ENCODE results near the gene TARS1. TPM values are rescaled to one million over a fixed set of nuclear protein-coding genes. Genes with fewer than 3 reads are reported as not detected.

The TARS1 gene
- total RNA-seq, 2 donors from 2014 or later, result 45.8 to 66.6 TPM

DNA sequence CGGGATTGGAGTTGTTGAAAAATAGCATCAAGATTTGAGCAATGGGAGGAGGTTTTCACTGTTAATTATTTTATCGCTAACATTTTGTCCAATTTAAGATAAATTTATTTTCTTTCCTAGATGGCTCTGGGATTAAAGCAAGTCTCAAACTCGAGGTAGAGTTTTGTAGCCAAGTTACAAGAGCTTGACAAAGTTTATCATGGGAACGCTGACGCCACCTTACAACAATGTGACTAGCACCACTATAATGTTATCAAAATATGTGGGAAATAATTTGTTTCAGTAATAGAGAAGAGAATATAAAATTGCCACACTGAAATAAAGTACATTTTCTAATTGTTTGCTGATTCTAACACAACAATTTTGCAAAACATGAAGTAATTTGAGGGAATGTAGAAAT is 19.8 kb upstream of the TARS1 start:
- H3K9me3 ChIP-seq, result no peaks in the 10 kb centered on the region
- H3K36me3 ChIP-seq, result no peaks in the 10 kb centered on the region
- H3K27ac ChIP-seq, result no peak overlapping the region
- H3K27me3 ChIP-seq, result no peaks in the 10 kb centered on the region
- H3K4me1 ChIP-seq, result no peaks in the 10 kb centered on the region
- H3K4me3 ChIP-seq, result no peak overlapping the region
- TF ChIP-seq, protein P1, sequence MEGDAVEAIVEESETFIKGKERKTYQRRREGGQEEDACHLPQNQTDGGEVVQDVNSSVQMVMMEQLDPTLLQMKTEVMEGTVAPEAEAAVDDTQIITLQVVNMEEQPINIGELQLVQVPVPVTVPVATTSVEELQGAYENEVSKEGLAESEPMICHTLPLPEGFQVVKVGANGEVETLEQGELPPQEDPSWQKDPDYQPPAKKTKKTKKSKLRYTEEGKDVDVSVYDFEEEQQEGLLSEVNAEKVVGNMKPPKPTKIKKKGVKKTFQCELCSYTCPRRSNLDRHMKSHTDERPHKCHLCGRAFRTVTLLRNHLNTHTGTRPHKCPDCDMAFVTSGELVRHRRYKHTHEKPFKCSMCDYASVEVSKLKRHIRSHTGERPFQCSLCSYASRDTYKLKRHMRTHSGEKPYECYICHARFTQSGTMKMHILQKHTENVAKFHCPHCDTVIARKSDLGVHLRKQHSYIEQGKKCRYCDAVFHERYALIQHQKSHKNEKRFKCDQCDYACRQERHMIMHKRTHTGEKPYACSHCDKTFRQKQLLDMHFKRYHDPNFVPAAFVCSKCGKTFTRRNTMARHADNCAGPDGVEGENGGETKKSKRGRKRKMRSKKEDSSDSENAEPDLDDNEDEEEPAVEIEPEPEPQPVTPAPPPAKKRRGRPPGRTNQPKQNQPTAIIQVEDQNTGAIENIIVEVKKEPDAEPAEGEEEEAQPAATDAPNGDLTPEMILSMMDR (IDR thresholded peaks at IDR 0.05), result no peak
- DNase-seq (ENCODE audit: low spot score), result no peak

DNA sequence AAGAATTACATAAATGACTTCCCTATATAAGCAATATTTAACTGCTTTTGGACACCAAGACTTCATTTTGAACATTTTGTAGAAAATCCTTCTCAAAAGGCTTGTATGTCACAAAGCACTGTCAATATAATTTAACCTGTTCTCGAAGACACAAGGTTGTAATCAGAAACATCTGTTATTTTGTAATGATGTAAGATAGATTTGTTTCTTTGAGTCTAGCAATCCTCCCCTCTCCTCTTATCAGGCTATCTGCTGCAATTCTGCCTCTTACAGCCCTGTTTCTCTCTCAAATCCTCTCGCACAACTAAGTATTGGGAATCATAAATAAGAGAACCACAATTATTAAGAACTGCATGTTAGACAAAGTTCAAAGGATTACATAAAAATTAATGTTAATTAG is 18.6 kb upstream of the TARS1 start:
- TF ChIP-seq, protein P1 (IDR thresholded peaks at IDR 0.05), result no peak
- no peak for DNase-seq (ENCODE audit: low spot score)
- Histone ChIP-seq H3K4me3 (no peak overlapping the region), H3K9me3 (no peaks in the 10 kb centered on the region), H3K27ac (no peak overlapping the region), H3K27me3 (no peaks in the 10 kb centered on the region), H3K4me1 (no peaks in the 10 kb centered on the region), H3K36me3 (no peaks in the 10 kb centered on the region)

DNA sequence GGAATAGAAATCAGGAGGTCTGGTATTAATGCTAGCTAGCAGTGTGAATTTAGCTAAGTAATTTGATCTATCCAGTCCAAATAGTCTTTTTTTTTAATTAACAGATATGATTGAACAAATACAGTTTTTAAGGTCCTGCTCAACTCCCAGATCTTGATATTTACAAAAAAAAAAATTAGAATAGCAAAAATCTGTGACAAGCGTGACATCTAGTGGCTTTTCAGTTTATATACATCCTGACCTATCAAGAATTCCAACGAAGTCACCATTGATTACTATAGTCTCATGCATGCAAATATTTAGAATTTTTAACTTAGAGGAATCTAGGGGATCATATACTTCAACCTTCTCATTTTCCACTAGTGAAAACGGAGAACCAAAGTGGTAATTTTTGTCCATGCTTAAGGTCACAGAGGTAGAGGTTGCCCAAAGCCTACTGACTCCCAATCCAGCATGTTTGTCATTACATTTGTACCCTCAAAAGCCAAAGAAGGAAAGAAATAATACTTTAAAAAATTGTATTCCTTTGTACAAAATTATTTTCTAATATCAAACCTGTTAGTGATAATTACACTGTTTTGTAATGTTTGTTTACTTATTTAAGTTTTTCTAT is 17.6 kb upstream of the TARS1 start:
- Histone ChIP-seq H3K27ac (no peak overlapping the region), H3K36me3 (no peaks in the 10 kb centered on the region)
- TF ChIP-seq, protein P1 (IDR thresholded peaks at IDR 0.05), result peak in 1 of 2 donors; percentile 58

DNA sequence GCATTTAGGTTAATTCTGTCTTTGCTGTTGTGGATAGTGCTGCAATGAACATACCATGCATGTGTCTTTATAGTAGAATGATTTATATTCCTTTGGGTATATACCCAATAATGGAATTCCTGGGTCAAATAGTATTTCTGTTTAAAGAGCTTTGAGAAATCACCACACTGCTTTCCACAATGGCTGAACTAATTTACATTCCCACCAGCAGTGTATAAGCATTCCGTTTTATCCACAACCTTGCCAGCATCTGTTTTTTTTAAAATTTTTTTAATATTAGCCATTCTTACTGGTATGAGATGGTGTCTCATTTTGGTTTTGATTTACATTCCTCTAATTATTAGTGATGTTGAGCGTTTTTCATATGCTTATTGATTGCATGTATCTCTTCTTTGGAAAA is 15.5 kb upstream of the TARS1 start:
- Histone ChIP-seq H3K36me3 (no peaks in the 10 kb centered on the region), H3K9me3 (peaks cover 0 to 5% of the 10 kb centered on the region in 2 donors), H3K27ac (no peak overlapping the region), H3K4me1 (no peaks in the 10 kb centered on the region), H3K4me3 (no peak overlapping the region), H3K27me3 (no peaks in the 10 kb centered on the region)
- TF ChIP-seq, protein P1 (IDR thresholded peaks at IDR 0.05), result no peak
- DNase-seq (ENCODE audit: low spot score), result no peak

More for the DNA sequence above, 17.6 kb upstream of the TARS1 start:
- Histone ChIP-seq H3K4me1 (no peaks in the 10 kb centered on the region), H3K4me3 (no peak overlapping the region), H3K9me3 (no peaks in the 10 kb centered on the region), H3K27me3 (no peaks in the 10 kb centered on the region)
- DNase-seq (ENCODE audit: low spot score), result no peak

GRCh38 chr5:33430983-33431382 is 9.8 kb upstream of the TARS1 start:
- Histone ChIP-seq H3K36me3 (no peaks in the 10 kb centered on the region), H3K27me3 (no peaks in the 10 kb centered on the region), H3K9me3 (peaks cover 0 to 5% of the 10 kb centered on the region in 2 donors), H3K27ac (no peak overlapping the region), H3K4me1 (peaks cover 0 to 3% of the 10 kb centered on the region in 2 donors), H3K4me3 (no peak overlapping the region)
- TF ChIP-seq, protein P1 (IDR thresholded peaks at IDR 0.05), result no peak
- DNase-seq (ENCODE audit: low spot score), result no peak

DNA sequence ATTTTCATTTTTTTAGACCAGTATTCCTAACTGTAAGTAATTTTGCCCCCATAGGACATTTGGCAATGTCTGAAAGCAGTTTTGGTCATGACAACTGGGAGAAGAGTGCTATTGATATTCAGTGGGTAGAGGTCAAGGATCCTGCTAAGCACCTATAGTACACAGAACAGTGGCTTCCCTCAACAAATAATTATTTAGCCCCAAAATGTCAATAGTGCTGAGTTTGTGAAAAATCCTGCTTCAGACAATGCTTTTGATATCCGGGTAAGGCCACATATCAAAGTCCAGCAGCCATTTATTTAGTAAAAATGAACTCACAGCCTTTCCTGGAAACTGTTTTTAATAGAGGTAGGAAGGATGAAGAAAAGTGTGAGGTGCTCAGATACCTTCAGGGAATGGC is 8.1 kb upstream of the TARS1 start:
- TF ChIP-seq, protein P1 (IDR thresholded peaks at IDR 0.05), result no peak
- Histone ChIP-seq H3K27me3 (no peaks in the 10 kb centered on the region), H3K4me1 (peaks cover 0 to 3% of the 10 kb centered on the region in 2 donors), H3K9me3 (peaks cover 0 to 5% of the 10 kb centered on the region in 2 donors), H3K36me3 (no peaks in the 10 kb centered on the region), H3K4me3 (no peak overlapping the region), H3K27ac (no peak overlapping the region)
- no peak for DNase-seq (ENCODE audit: low spot score)

Measured in right atrium auricular region (tissue), 2 donors.